Psoas muscle (tissue), 8 donors: Measurements from ENCODE around the gene BTBD9. TPM values are rescaled to one million over a fixed set of nuclear protein-coding genes. Genes with fewer than 3 reads are reported as not detected.

Experiments used
- ATAC-seq, 4 donors: fragments of 200-7000 bp; cut with Tn5 transposase; one replicate each; pipeline ENCODE4 v1.9.1; 2020; ENCODE audit warnings: moderate library complexity in 3 of 4, mild to moderate bottlenecking in 2 of 4
- DNase-seq, 2 donors: peaks; one replicate each; pipeline ENCODE4 v3.0.0-alpha.2; 2020
- H3K27ac ChIP-seq: fragments of 200-600 bp; one replicate; pipeline ENCODE4 v1.8.0; 2022
- H3K27me3 ChIP-seq, 3 donors: fragments of 200-600 bp in 1 of 3; one replicate each; pipeline versions ENCODE4 v1.6.1 to v1.8.0; 2013 to 2022; ENCODE audit warnings: low read length in 2 of 3, mild to moderate bottlenecking in 2 of 3, moderate library complexity in 1 of 3; ENCODE audit not compliant: insufficient read depth in 3 of 3
- H3K36me3 ChIP-seq, 2 donors: fragments of 200-600 bp in 1 of 2; one replicate each; pipeline versions ENCODE4 v1.6.1 to v1.8.0; 2013 to 2022; ENCODE audit warnings: low read depth in 1 of 2, mild to moderate bottlenecking in 1 of 2, moderate library complexity in 1 of 2; ENCODE audit not compliant: insufficient read depth in 1 of 2
- H3K4me1 ChIP-seq: fragments of 200-600 bp; one replicate; pipeline ENCODE4 v1.8.0; 2022
- H3K4me3 ChIP-seq: fragments of 200-600 bp; one replicate; pipeline ENCODE4 v1.8.0; 2022; ENCODE audit warnings: mild to moderate bottlenecking
- H3K9me3 ChIP-seq: fragments of 200-600 bp; one replicate; pipeline ENCODE4 v1.8.0; 2022
- CTCF ChIP-seq: fragments of 200-600 bp; IDR thresholded peaks from one replicate; pipeline ENCODE4 v1.8.0; 2022; ENCODE audit warnings: antibody characterized with exemption
- WGBS, 3 donors: extraction: QIAGEN DNeasy Blood & Tissue Kit; methylation state at CpG; one replicate each; pipeline versions ENCODE4 v1.1.6 to v1.1.7; 2013; 5-methylcytosine and 5-hydroxymethylcytosine counted together
- intact Hi-C, 2 donors: fragments of 100-400 bp; cut with DNase I; formaldehyde crosslinking; loops; one replicate each; pipeline versions ENCODE4 v1.11.0 to v1.14.2; 2022
- polyA plus RNA-seq, 3 donors: library from polyadenylated mRNA; stranded (reverse); fragments of 200-250 nt; gene quantifications; one replicate each; pipeline ENCODE4 v1.2.3, GENCODE V29; 2013
- total RNA-seq, 4 donors: library from RNA; stranded (reverse); fragmentation: NEBNext Ultra II Directional in 2 of 4; extraction: Animal tissue kit (Norgen Biotek cat#: 25700) in 2 of 4; gene quantifications; one replicate each; pipeline versions ENCODE4 v1.2.1 to v1.2.4, GENCODE V29; 2021 to 2023
- donor health status: healthy with polysubstance abuse.
- donor health status: DM: no; HTN: no; CAD: no; lungs with moderate emphysema.
- donor health status: Bipolar disorder and iron deficiency.
- donor health status: healthy.
- donor health status: DM: yes; HTN: yes; CAD: no.
- donor health status: DM: no; HTN: no; CAD: no.
- donor health status: DM: no; HTN: no; CAD: no.
- donor health status: DM: yes; HTN: yes; CAD: no.

BTBD9 gene
- total and polyA plus RNA-seq, 7 donors: 2.3 to 10.9 (median 8.4) TPM

GRCh38 chr6:38504996-38505395 is 134.7 kb downstream of the BTBD9 start:
- no peak for DNase-seq
- Histone ChIP-seq H3K4me1 (peaks cover 34% of the 10 kb centered on the region), H3K27ac (no peak overlapping the region), H3K36me3 (no peaks in the 10 kb centered on the region), H3K27me3 (no peaks in the 10 kb centered on the region), H3K9me3 (no peaks in the 10 kb centered on the region), H3K4me3 (no peak overlapping the region)
- no peak for TF ChIP-seq CTCF
- 75 to 84% (median 84%) methylated on average over 3 of the region's 3 CpGs for WGBS, 3 donors
- ATAC-seq: no peak
- intact Hi-C loops: no loop called here

GRCh38 chr6:38503960-38504682 is 135.6 kb downstream of the BTBD9 start:
- intact Hi-C loops: no loop called here
- Histone ChIP-seq H3K27ac (no peak overlapping the region), H3K36me3 (no peaks in the 10 kb centered on the region), H3K4me1 (peaks cover 28% of the 10 kb centered on the region), H3K4me3 (no peak overlapping the region), H3K27me3 (no peaks in the 10 kb centered on the region), H3K9me3 (no peaks in the 10 kb centered on the region)
- ATAC-seq (peak; percentile 42 to 71 (median 54)), DNase-seq (no peak)
- whole genome bisulfite sequencing, 3 donors: 40 to 46% (median 46%) methylated on average over 6 of the region's 6 CpGs
- no peak for TF ChIP-seq CTCF

- Histone ChIP-seq H3K9me3 (no peaks in the 10 kb centered on the region), H3K4me3 (no peak overlapping the region), H3K27me3 (no peaks in the 10 kb centered on the region), H3K36me3 (no peaks in the 10 kb centered on the region), H3K4me1 (peaks cover 19% of the 10 kb centered on the region), H3K27ac (no peak overlapping the region)
- intact Hi-C loops: no loop called here
- WGBS, 3 donors: 82 to 90% (median 87%) methylated on average over 5 of the region's 5 CpGs
- ATAC-seq (no peak), DNase-seq (no peak)
- no peak for TF ChIP-seq CTCF
Measured at GRCh38 chr6:38503032-38503773, 136.5 kb downstream of the BTBD9 start.

- no peak overlapping the region for H3K4me3 ChIP-seq
- H3K27ac ChIP-seq: no peak overlapping the region
- ATAC-seq (no peak), DNase-seq (no peak)
- no peaks in the 10 kb centered on the region for H3K36me3 ChIP-seq
- peaks cover 17% of the 10 kb centered on the region for H3K4me1 ChIP-seq
- TF ChIP-seq CTCF: no peak
- H3K9me3 ChIP-seq: no peaks in the 10 kb centered on the region
- intact Hi-C loops: no loop called here
- WGBS, 3 donors: 82 to 97% (median 83%) methylated on average over 4 of the region's 4 CpGs
- no peaks in the 10 kb centered on the region for H3K27me3 ChIP-seq
Measured at GRCh38 chr6:38502423-38502822, 137.3 kb downstream of the BTBD9 start.
